ENCODE measurements around the gene DNAJA1. TPM values are rescaled to one million over a fixed set of nuclear protein-coding genes. Genes with fewer than 3 reads are reported as not detected.

DNAJA1 gene
- total and polyA plus RNA-seq, 7 experiments from 2014 or later = 66.8 to 204 (median 116) TPM

- H3K27me3 Mint-ChIP-seq = no peaks in the 10 kb centered on the region
- H3K9me3 Mint-ChIP-seq = peaks cover 0 to 2% (median 0%) of the 10 kb centered on the region in 11 donors
- H3K27me3 ChIP-seq (ENCODE audit: control insufficient read depth in 2 of 2, insufficient read depth in 2 of 2, low read length in 2 of 2) = no peaks in the 10 kb centered on the region
- peak overlapping the region; percentile 100 for H3K27ac ChIP-seq (ENCODE audit: low read depth, low read length)
- ChIA-PET POLR2A (interaction anchor here (0.6 to 3.0 kb wide), 19 partner anchors 10 to 614 kb away, joined by 3 to 20 read pairs (median 5); partner anchors contain the start of genes APTX, B4GALT1, BAG1 and CHMP5), CTCF (no interaction called here)
- peaks cover 5 to 23% (median 11%) of the 10 kb centered on the region in 5 donors for H3K36me3 Mint-ChIP-seq
- peaks cover 0 to 23% (median 5%) of the 10 kb centered on the region in 3 experiments for H3K36me3 ChIP-seq (ENCODE audit: control insufficient read depth in 2 of 3, insufficient read depth in 3 of 3, low read length in 3 of 3)
- peak overlapping the region; percentile 82 to 98 (median 95) for H3K27ac Mint-ChIP-seq
- H3K4me1 Mint-ChIP-seq = peaks cover 46 to 77% (median 72%) of the 10 kb centered on the region in 7 donors
- ATAC-seq (no peak), DNase-seq (peak in 1 of 9 donors; percentile 14)
- peak overlapping the region; percentile 91 to 99 (median 96) for H3K4me3 Mint-ChIP-seq
- no peaks in the 10 kb centered on the region for H3K9me3 ChIP-seq (ENCODE audit: control insufficient read depth in 2 of 3, low read length in 3 of 3)
- peak overlapping the region; percentile 98 for H3K4me3 ChIP-seq (ENCODE audit: low read length)
- H3K4me1 ChIP-seq (ENCODE audit: control insufficient read depth in 2 of 2, insufficient read depth in 2 of 2, low read length in 2 of 2) = peaks cover 37 to 48% of the 10 kb centered on the region in 2 donors
- intact Hi-C loops (cut with micrococcal nuclease) = loop anchor here (2.0 to 10.0 kb wide), 3 partner anchors 142 to 1354 kb away; partner anchors contain the start of genes B4GALT1 (in 1 of the 2) and UBAP2 (in 1 of the 2)
Observed at GRCh38 chr9:33024126-33024965, 727 bp upstream of the DNAJA1 start.

GRCh38 chr9:33025572-33026342, 684 bp downstream of the DNAJA1 start:
- no peaks in the 10 kb centered on the region for H3K27me3 Mint-ChIP-seq
- peak overlapping the region; percentile 82 to 98 (median 95) for H3K27ac Mint-ChIP-seq
- POLR2A ChIA-PET = interaction anchor here (0.7 to 3.0 kb wide), 22 partner anchors 9 to 642 kb away, joined by 3 to 20 read pairs (median 4); partner anchors contain the start of genes APTX, B4GALT1, NFX1 and NOL6
- Histone ChIP-seq H3K4me1 (ENCODE audit: control insufficient read depth in 2 of 2, insufficient read depth in 2 of 2, low read length in 2 of 2) (peaks cover 37 to 49% of the 10 kb centered on the region in 2 donors), H3K27ac (ENCODE audit: low read depth, low read length) (peak overlapping the region; percentile 100), H3K27me3 (ENCODE audit: control insufficient read depth in 2 of 2, insufficient read depth in 2 of 2, low read length in 2 of 2) (no peaks in the 10 kb centered on the region), H3K9me3 (ENCODE audit: control insufficient read depth in 2 of 3, low read length in 3 of 3) (no peaks in the 10 kb centered on the region), H3K4me3 (ENCODE audit: low read length) (peak overlapping the region; percentile 98), H3K36me3 (ENCODE audit: control insufficient read depth in 2 of 3, insufficient read depth in 3 of 3, low read length in 3 of 3) (peaks cover 0 to 29% (median 5%) of the 10 kb centered on the region in 3 experiments)
- H3K4me3 Mint-ChIP-seq = peak overlapping the region; percentile 91 to 99 (median 96)
- H3K4me1 Mint-ChIP-seq = peaks cover 52 to 84% (median 80%) of the 10 kb centered on the region in 7 donors
- DNase-seq = peak; percentile 63 to 88 (median 79)
- CTCF ChIA-PET = interaction anchor here (0.6 kb wide), 2 partner anchors 198 to 462 kb away, joined by 3 to 4 read pairs; no protein-coding TSS in a partner anchor
- peaks cover 0 to 4% (median 0%) of the 10 kb centered on the region in 11 donors for H3K9me3 Mint-ChIP-seq
- peaks cover 10 to 26% (median 22%) of the 10 kb centered on the region in 5 donors for H3K36me3 Mint-ChIP-seq
- peak; percentile 69 for ATAC-seq
- intact Hi-C loops (cut with micrococcal nuclease) = loop anchor here (1.0 to 10.0 kb wide), 12 partner anchors 9 to 1353 kb away; partner anchors contain the start of genes APTX (in 2 of the 2), B4GALT1 (in 2 of the 2), BAG1 (in 2 of the 2) and NDUFB6 (in 2 of the 2)

- H3K27ac Mint-ChIP-seq = peak overlapping the region in 7 of 9 donors; percentile 23 to 98 (median 60)
- intact Hi-C loops (cut with micrococcal nuclease) = loop anchor here (2.0 to 10.0 kb wide), 3 partner anchors 13 to 1015 kb away; partner anchors contain the start of genes UBAP2 (in 1 of the 2) and UBE2R2 (in 1 of the 2)
- H3K27ac ChIP-seq (ENCODE audit: low read depth, low read length) = no peak overlapping the region
- H3K36me3 Mint-ChIP-seq = peaks cover 13 to 44% (median 40%) of the 10 kb centered on the region in 5 donors
- no peaks in the 10 kb centered on the region for H3K27me3 Mint-ChIP-seq
- ChIA-PET CTCF (no interaction called here), POLR2A (interaction anchor here (2.1 kb wide), 1 partner anchor 11 kb away, joined by 8 read pairs; no protein-coding TSS in a partner anchor)
- peaks cover 43 to 76% (median 70%) of the 10 kb centered on the region in 7 donors for H3K4me1 Mint-ChIP-seq
- no peak for DNase-seq
- H3K36me3 ChIP-seq (ENCODE audit: control insufficient read depth in 2 of 3, insufficient read depth in 3 of 3, low read length in 3 of 3) = peaks cover 13 to 61% (median 21%) of the 10 kb centered on the region in 3 experiments
- peaks cover 33 to 36% of the 10 kb centered on the region in 2 donors for H3K4me1 ChIP-seq (ENCODE audit: control insufficient read depth in 2 of 2, insufficient read depth in 2 of 2, low read length in 2 of 2)
- peaks cover 0 to 4% (median 0%) of the 10 kb centered on the region in 11 donors for H3K9me3 Mint-ChIP-seq
- ATAC-seq = no peak
- H3K4me3 Mint-ChIP-seq = peak overlapping the region in 7 of 10 donors; percentile 11 to 94 (median 64)
- H3K27me3 ChIP-seq (ENCODE audit: control insufficient read depth in 2 of 2, insufficient read depth in 2 of 2, low read length in 2 of 2) = no peaks in the 10 kb centered on the region
- no peak overlapping the region for H3K4me3 ChIP-seq (ENCODE audit: low read length)
- H3K9me3 ChIP-seq (ENCODE audit: control insufficient read depth in 2 of 3, low read length in 3 of 3) = no peaks in the 10 kb centered on the region
Observed at GRCh38 chr9:33029231-33029786, 4.2 kb downstream of the DNAJA1 start.

GRCh38 chr9:33030285-33030684, 5.2 kb downstream of the DNAJA1 start:
- H3K36me3 Mint-ChIP-seq = peaks cover 14 to 45% (median 42%) of the 10 kb centered on the region in 5 donors
- intact Hi-C loops (cut with micrococcal nuclease) = no loop called here
- H3K27me3 ChIP-seq (ENCODE audit: control insufficient read depth in 2 of 2, insufficient read depth in 2 of 2, low read length in 2 of 2) = no peaks in the 10 kb centered on the region

GRCh38 chr9:33032292-33032691, 7.2 kb downstream of the DNAJA1 start:
- H3K4me3 Mint-ChIP-seq = no peak overlapping the region
- Histone ChIP-seq H3K36me3 (ENCODE audit: control insufficient read depth in 2 of 3, insufficient read depth in 3 of 3, low read length in 3 of 3) (peaks cover 17 to 83% (median 42%) of the 10 kb centered on the region in 3 experiments), H3K27ac (ENCODE audit: low read depth, low read length) (no peak overlapping the region), H3K27me3 (ENCODE audit: control insufficient read depth in 2 of 2, insufficient read depth in 2 of 2, low read length in 2 of 2) (no peaks in the 10 kb centered on the region), H3K9me3 (ENCODE audit: control insufficient read depth in 2 of 3, low read length in 3 of 3) (no peaks in the 10 kb centered on the region), H3K4me1 (ENCODE audit: control insufficient read depth in 2 of 2, insufficient read depth in 2 of 2, low read length in 2 of 2) (peaks cover 22% of the 10 kb centered on the region in 2 donors), H3K4me3 (ENCODE audit: low read length) (no peak overlapping the region)
- intact Hi-C loops (cut with micrococcal nuclease) = loop anchor here in 1 of 2 donors (1.0 kb wide), 1 partner anchor 8 kb away; no protein-coding TSS in a partner anchor
- ChIA-PET CTCF (no interaction called here), POLR2A (interaction anchor here (1.2 kb wide), 1 partner anchor 44 kb away, joined by 3 read pairs; no protein-coding TSS in a partner anchor)
- DNase-seq = no peak
- peak overlapping the region in 4 of 9 donors; percentile 4 to 42 (median 28) for H3K27ac Mint-ChIP-seq
- peaks cover 9 to 48% (median 46%) of the 10 kb centered on the region in 5 donors for H3K36me3 Mint-ChIP-seq
- no peaks in the 10 kb centered on the region for H3K27me3 Mint-ChIP-seq
- ATAC-seq = no peak
- peaks cover 32 to 68% (median 53%) of the 10 kb centered on the region in 7 donors for H3K4me1 Mint-ChIP-seq
- H3K9me3 Mint-ChIP-seq = peaks cover 0 to 1% (median 0%) of the 10 kb centered on the region in 11 donors

More at GRCh38 chr9:33030285-33030684, 5.2 kb downstream of the DNAJA1 start:
- no peak for ATAC-seq
- no peak for DNase-seq
- peaks cover 0 to 4% (median 0%) of the 10 kb centered on the region in 11 donors for H3K9me3 Mint-ChIP-seq
- no peaks in the 10 kb centered on the region for H3K27me3 Mint-ChIP-seq
- H3K4me1 Mint-ChIP-seq = peaks cover 44 to 77% (median 69%) of the 10 kb centered on the region in 7 donors
- Histone ChIP-seq H3K36me3 (ENCODE audit: control insufficient read depth in 2 of 3, insufficient read depth in 3 of 3, low read length in 3 of 3) (peaks cover 13 to 68% (median 26%) of the 10 kb centered on the region in 3 experiments), H3K27ac (ENCODE audit: low read depth, low read length) (no peak overlapping the region), H3K4me1 (ENCODE audit: control insufficient read depth in 2 of 2, insufficient read depth in 2 of 2, low read length in 2 of 2) (peaks cover 30 to 35% of the 10 kb centered on the region in 2 donors), H3K4me3 (ENCODE audit: low read length) (no peak overlapping the region), H3K9me3 (ENCODE audit: control insufficient read depth in 2 of 3, low read length in 3 of 3) (no peaks in the 10 kb centered on the region)
- peak overlapping the region in 2 of 10 donors; percentile 20 to 27 for H3K4me3 Mint-ChIP-seq
- POLR2A ChIA-PET = no interaction called here
- peak overlapping the region in 4 of 9 donors; percentile 39 to 69 (median 54) for H3K27ac Mint-ChIP-seq
- CTCF ChIA-PET = no interaction called here

All from naive thymus-derived CD4-positive, alpha-beta T cell (primary cell).